PC-9 (cell line): ENCODE measurements around the gene ETS1.

Experiments
- EZH2 ChIP-seq: fragments of 200-600 bp; sonication (generic); IDR thresholded peaks from 2 replicates; pipeline ENCODE4 v1.8.0; 2017; ENCODE audit warnings: antibody characterized with exemption, low read depth
- TF ChIP-seq, protein P1 (sequence below): fragments of 200-600 bp; sonication (generic); conservative IDR thresholded peaks from 2 replicates; pipeline ENCODE4 v1.6.1; 2017; ENCODE audit warnings: mixed run types, antibody characterized with exemption, mild to moderate bottlenecking, moderate library complexity

DNA sequence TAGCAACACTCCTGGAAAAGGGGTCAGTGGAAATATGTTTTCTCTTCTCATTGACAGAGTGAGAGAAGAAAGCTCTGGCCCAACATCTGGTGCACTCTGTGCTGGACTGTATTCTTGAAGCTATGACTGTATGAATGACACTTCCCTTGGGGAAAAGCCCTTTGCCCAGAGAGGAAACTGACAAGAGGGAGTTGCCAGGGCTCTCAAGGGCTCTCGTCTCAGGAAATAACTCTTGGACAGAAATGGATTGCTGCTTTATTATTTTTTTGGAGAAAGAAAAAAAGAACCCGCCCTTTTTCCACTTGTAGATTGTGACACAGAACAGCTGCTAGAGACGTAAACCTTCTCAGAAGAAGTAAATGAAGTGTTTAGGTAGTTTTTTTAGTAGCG is 11.4 kb downstream of the ETS1 start:
- TF ChIP-seq, protein P1, sequence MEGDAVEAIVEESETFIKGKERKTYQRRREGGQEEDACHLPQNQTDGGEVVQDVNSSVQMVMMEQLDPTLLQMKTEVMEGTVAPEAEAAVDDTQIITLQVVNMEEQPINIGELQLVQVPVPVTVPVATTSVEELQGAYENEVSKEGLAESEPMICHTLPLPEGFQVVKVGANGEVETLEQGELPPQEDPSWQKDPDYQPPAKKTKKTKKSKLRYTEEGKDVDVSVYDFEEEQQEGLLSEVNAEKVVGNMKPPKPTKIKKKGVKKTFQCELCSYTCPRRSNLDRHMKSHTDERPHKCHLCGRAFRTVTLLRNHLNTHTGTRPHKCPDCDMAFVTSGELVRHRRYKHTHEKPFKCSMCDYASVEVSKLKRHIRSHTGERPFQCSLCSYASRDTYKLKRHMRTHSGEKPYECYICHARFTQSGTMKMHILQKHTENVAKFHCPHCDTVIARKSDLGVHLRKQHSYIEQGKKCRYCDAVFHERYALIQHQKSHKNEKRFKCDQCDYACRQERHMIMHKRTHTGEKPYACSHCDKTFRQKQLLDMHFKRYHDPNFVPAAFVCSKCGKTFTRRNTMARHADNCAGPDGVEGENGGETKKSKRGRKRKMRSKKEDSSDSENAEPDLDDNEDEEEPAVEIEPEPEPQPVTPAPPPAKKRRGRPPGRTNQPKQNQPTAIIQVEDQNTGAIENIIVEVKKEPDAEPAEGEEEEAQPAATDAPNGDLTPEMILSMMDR, result no peak
- no peak for TF ChIP-seq EZH2
